Neural progenitor cell (in vitro differentiated cells): ENCODE data around the gene KIF26A.

Source experiments
- CTCF ChIP-seq: fragments of 200-600 bp; sonication (generic); IDR thresholded peaks from 2 replicates; pipeline ENCODE4 v1.5.1; 2017; ENCODE audit warnings: antibody characterized with exemption, mild to moderate bottlenecking
- EZH2 ChIP-seq: fragments of 200-600 bp; sonication (generic); IDR thresholded peaks from 2 replicates; pipeline ENCODE4 v1.6.1; 2017; ENCODE audit warnings: antibody characterized with exemption, mild to moderate bottlenecking, moderate library complexity
- EZH2phosphoT487 ChIP-seq: fragments of 200-600 bp; sonication (generic); IDR thresholded peaks from 2 replicates; pipeline ENCODE4 v1.6.1; 2017; ENCODE audit warnings: antibody characterized with exemption

- TF ChIP-seq CTCF (no peak), EZH2 (no peak), EZH2phosphoT487 (no peak)
Observed at GRCh38 chr14:104187931-104188726, 49.7 kb downstream of the KIF26A start.
